ENCODE results near the gene ILKAP.

GRCh38 chr2:238167344-238167715 is 36.2 kb downstream of the ILKAP start:
- TF ChIP-seq CTCF (IDR thresholded peaks at IDR 0.05; ENCODE audit: poor library complexity, severe bottlenecking) (no peak), EZH2 (IDR thresholded peaks at IDR 0.05; ENCODE audit: borderline replicate concordance, insufficient read depth, low read length, poor library complexity, severe bottlenecking) (no peak), REST (IDR thresholded peaks at IDR 0.05; ENCODE audit: borderline replicate concordance) (no peak), EP300 (conservative IDR thresholded peaks at IDR 0.05; ENCODE audit: poor library complexity, severe bottlenecking) (no peak), POLR2AphosphoS5 (IDR thresholded peaks at IDR 0.05) (no peak), SMC3 (conservative IDR thresholded peaks at IDR 0.05; ENCODE audit: poor library complexity) (no peak), TAF1 (IDR thresholded peaks at IDR 0.05; ENCODE audit: low read depth) (no peak), MXI1 (conservative IDR thresholded peaks at IDR 0.05; ENCODE audit: poor library complexity, severe bottlenecking) (no peak), RAD21 (conservative IDR thresholded peaks at IDR 0.05) (no peak)
